Skeletal muscle cell (primary cell): ENCODE data around the gene ABCB6.

Experiments
- DNase-seq: peaks from one replicate; pipeline ENCODE4 v3.0.0-alpha.2; 2010; ENCODE audit warnings: low read depth
- H3K4me3 ChIP-seq: 2 replicates; pipeline ENCODE4 v1.5.1; 2011; ENCODE audit warnings: low read depth, mild to moderate bottlenecking, control low read depth, low read length, moderate library complexity

ABCB6 gene

GRCh38 chr2:219175928-219176817 is 42.6 kb downstream of the ABCB6 start:
- H3K4me3 ChIP-seq: peak overlapping the region; percentile 82
- DNase-seq: no peak

GRCh38 chr2:219175486-219175885 is 43.3 kb downstream of the ABCB6 start:
- peak overlapping the region; percentile 82 for H3K4me3 ChIP-seq
- DNase-seq: no peak

- no peak overlapping the region for H3K4me3 ChIP-seq
- DNase-seq: no peak
These were observed 44.0 kb downstream of the ABCB6 start for GRCh38 chr2:219174801-219175200.

GRCh38 chr2:219174146-219174545 is 44.6 kb downstream of the ABCB6 start:
- no peak for DNase-seq
- H3K4me3 ChIP-seq: no peak overlapping the region

GRCh38 chr2:219173176-219173575 is 45.6 kb downstream of the ABCB6 start:
- H3K4me3 ChIP-seq: no peak overlapping the region
- DNase-seq: no peak

GRCh38 chr2:219172231-219173154 is 46.3 kb downstream of the ABCB6 start:
- no peak overlapping the region for H3K4me3 ChIP-seq

GRCh38 chr2:219171231-219171651 is 47.5 kb downstream of the ABCB6 start:
- H3K4me3 ChIP-seq: no peak overlapping the region
- DNase-seq: peak; percentile 51

More at GRCh38 chr2:219172231-219173154, 46.3 kb downstream of the ABCB6 start:
- no peak for DNase-seq

GRCh38 chr2:219169930-219170654 is 48.7 kb downstream of the ABCB6 start, which contains the start of gene SLC23A3:
TSS of gene SLC23A3 (minus strand) at chr2:219170029. CDS start at chr2:219169984, 45 bp downstream.
- DNase-seq: no peak
- no peak within 1 kb of the TSS for H3K4me3 ChIP-seq

GRCh38 chr2:219168932-219169331 is 49.8 kb downstream of the ABCB6 start:
- no peak overlapping the region for H3K4me3 ChIP-seq
- DNase-seq: no peak

- H3K4me3 ChIP-seq: no peak overlapping the region
- no peak for DNase-seq
These were observed 50.2 kb downstream of the ABCB6 start for GRCh38 chr2:219168526-219168925.

GRCh38 chr2:219167997-219168396 is 50.8 kb downstream of the ABCB6 start:
- DNase-seq: no peak
- no peak overlapping the region for H3K4me3 ChIP-seq

GRCh38 chr2:219165058-219165911 is 53.5 kb downstream of the ABCB6 start:
- H3K4me3 ChIP-seq: no peak overlapping the region
- no peak for DNase-seq

- no peak for DNase-seq
- no peak overlapping the region for H3K4me3 ChIP-seq
These were observed 55.6 kb downstream of the ABCB6 start for GRCh38 chr2:219163156-219163555.

GRCh38 chr2:219161097-219161496 is 57.7 kb downstream of the ABCB6 start:
- DNase-seq: no peak
- H3K4me3 ChIP-seq: peak overlapping the region; percentile 57

GRCh38 chr2:219160186-219161017 is 58.4 kb downstream of the ABCB6 start, which contains the start of gene NHEJ1:
TSS of gene NHEJ1 (minus strand) at chr2:219160815. CDS start at chr2:219158362, 2,453 bp downstream.
- H3K4me3 ChIP-seq: peak within 1 kb of the TSS; percentile 57
- peak; percentile 77 for DNase-seq
